ENCODE data around the gene BAG1. TPM values are rescaled to one million over a fixed set of nuclear protein-coding genes. Genes with fewer than 3 reads are reported as not detected.

Gene BAG1
- total and polyA plus RNA-seq, 2 experiments from 2014 or later, result 44.7 to 55.4 TPM

GRCh38 chr9:33294670-33295432 lies 30.3 kb upstream of the BAG1 start:
- Histone ChIP-seq H3K9me2 (ENCODE audit: insufficient read depth) (no peaks in the 10 kb centered on the region), H3K4me2 (no peak overlapping the region), H3K4me1 (ENCODE audit: insufficient read depth) (0 out of 2 replicates have a peak, but pooled peaks cover 5% of the 10 kb centered on the region), H4K20me1 (replicated peaks; ENCODE audit: insufficient read depth) (peaks cover 11% of the 10 kb centered on the region), H3K79me2 (replicated peaks; ENCODE audit: insufficient read depth) (peaks cover 88% of the 10 kb centered on the region), H2AFZ (no peak overlapping the region), H3K27me3 (ENCODE audit: insufficient read depth) (no peaks in the 10 kb centered on the region), H3F3A (replicated peaks; ENCODE audit: low read depth) (no peaks in the 10 kb centered on the region), H3K36me3 (ENCODE audit: insufficient read depth) (peaks cover 26% of the 10 kb centered on the region), H3K4me3 (no peak overlapping the region), H3K27ac (ENCODE audit: low read depth) (no peak overlapping the region)
- Mint-ChIP-seq H3K36me3 (ENCODE audit: low read depth) (peaks cover 51% of the 10 kb centered on the region), H3K27me3 (ENCODE audit: insufficient read depth, low read depth, poor library complexity) (peaks cover 5% of the 10 kb centered on the region), H3K4me1 (peaks cover 8% of the 10 kb centered on the region), H3K27ac (no peak overlapping the region), H3K9me3 (no peaks in the 10 kb centered on the region; the same call in 2 of the 3 replicates), H3K4me3 (no peak overlapping the region)
- no peak for ATAC-seq
- TF ChIP-seq JUNB (IDR thresholded peaks at IDR 0.05; ENCODE audit: unreplicated experiment) (no peak), EZH2phosphoT487 (IDR thresholded peaks at IDR 0.05; ENCODE audit: unreplicated experiment) (no peak), ETS1 (IDR thresholded peaks at IDR 0.05) (no peak), ZNF114 (CRISPR knock-in tag; IDR thresholded peaks at IDR 0.05) (no peak), NANOG (IDR thresholded peaks at IDR 0.05; ENCODE audit: borderline replicate concordance) (no peak), CTCF (conservative IDR thresholded peaks at IDR 0.05; ENCODE audit: low read depth in 2 of 2) (no peak), CREB1 (CRISPR knock-in tag; IDR thresholded peaks at IDR 0.05; ENCODE audit: low read depth) (no peak), POLR2AphosphoS5 (IDR thresholded peaks at IDR 0.05; ENCODE audit: low read depth) (no peak), ZNF331 (CRISPR knock-in tag; IDR thresholded peaks at IDR 0.05; ENCODE audit: low read depth) (no peak), STAT1 (IDR thresholded peaks at IDR 0.05; ENCODE audit: unreplicated experiment) (no peak), EZH2 (IDR thresholded peaks at IDR 0.05; ENCODE audit: low read depth, unreplicated experiment) (no peak), REST (IDR thresholded peaks at IDR 0.05; ENCODE audit: unreplicated experiment) (no peak)
- TF ChIP-seq, protein P1, sequence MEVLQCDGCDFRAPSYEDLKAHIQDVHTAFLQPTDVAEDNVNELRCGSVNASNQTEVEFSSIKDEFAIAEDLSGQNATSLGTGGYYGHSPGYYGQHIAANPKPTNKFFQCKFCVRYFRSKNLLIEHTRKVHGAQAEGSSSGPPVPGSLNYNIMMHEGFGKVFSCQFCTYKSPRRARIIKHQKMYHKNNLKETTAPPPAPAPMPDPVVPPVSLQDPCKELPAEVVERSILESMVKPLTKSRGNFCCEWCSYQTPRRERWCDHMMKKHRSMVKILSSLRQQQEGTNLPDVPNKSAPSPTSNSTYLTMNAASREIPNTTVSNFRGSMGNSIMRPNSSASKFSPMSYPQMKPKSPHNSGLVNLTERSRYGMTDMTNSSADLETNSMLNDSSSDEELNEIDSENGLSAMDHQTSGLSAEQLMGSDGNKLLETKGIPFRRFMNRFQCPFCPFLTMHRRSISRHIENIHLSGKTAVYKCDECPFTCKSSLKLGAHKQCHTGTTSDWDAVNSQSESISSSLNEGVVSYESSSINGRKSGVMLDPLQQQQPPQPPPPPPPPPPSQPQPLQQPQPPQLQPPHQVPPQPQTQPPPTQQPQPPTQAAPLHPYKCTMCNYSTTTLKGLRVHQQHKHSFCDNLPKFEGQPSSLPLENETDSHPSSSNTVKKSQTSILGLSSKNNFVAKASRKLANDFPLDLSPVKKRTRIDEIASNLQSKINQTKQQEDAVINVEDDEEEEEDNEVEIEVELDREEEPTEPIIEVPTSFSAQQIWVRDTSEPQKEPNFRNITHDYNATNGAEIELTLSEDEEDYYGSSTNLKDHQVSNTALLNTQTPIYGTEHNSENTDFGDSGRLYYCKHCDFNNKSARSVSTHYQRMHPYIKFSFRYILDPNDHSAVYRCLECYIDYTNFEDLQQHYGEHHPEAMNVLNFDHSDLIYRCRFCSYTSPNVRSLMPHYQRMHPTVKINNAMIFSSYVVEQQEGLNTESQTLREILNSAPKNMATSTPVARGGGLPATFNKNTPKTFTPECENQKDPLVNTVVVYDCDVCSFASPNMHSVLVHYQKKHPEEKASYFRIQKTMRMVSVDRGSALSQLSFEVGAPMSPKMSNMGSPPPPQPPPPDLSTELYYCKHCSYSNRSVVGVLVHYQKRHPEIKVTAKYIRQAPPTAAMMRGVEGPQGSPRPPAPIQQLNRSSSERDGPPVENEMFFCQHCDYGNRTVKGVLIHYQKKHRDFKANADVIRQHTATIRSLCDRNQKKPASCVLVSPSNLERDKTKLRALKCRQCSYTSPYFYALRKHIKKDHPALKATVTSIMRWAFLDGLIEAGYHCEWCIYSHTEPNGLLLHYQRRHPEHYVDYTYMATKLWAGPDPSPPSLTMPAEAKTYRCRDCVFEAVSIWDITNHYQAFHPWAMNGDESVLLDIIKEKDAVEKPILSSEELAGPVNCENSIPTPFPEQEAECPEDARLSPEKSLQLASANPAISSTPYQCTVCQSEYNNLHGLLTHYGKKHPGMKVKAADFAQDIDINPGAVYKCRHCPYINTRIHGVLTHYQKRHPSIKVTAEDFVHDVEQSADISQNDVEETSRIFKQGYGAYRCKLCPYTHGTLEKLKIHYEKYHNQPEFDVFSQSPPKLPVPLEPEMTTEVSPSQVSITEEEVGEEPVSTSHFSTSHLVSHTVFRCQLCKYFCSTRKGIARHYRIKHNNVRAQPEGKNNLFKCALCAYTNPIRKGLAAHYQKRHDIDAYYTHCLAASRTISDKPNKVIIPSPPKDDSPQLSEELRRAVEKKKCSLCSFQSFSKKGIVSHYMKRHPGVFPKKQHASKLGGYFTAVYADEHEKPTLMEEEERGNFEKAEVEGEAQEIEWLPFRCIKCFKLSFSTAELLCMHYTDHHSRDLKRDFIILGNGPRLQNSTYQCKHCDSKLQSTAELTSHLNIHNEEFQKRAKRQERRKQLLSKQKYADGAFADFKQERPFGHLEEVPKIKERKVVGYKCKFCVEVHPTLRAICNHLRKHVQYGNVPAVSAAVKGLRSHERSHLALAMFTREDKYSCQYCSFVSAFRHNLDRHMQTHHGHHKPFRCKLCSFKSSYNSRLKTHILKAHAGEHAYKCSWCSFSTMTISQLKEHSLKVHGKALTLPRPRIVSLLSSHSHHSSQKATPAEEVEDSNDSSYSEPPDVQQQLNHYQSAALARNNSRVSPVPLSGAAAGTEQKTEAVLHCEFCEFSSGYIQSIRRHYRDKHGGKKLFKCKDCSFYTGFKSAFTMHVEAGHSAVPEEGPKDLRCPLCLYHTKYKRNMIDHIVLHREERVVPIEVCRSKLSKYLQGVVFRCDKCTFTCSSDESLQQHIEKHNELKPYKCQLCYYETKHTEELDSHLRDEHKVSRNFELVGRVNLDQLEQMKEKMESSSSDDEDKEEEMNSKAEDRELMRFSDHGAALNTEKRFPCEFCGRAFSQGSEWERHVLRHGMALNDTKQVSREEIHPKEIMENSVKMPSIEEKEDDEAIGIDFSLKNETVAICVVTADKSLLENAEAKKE (CRISPR knock-in tag; IDR thresholded peaks at IDR 0.05), result no peak
- no peak for DNase-seq (ENCODE audit: low spot score)
